ENCODE results near the gene C1QTNF2. TPM values are rescaled to one million over a fixed set of nuclear protein-coding genes. Genes with fewer than 3 reads are reported as not detected.

C1QTNF2 gene
- total and polyA plus RNA-seq, 2 of the 8 experiments (the other 6 are each of a cell fraction or from before 2014, with no cell fraction given), result 1.0 to 2.0 TPM

DNA sequence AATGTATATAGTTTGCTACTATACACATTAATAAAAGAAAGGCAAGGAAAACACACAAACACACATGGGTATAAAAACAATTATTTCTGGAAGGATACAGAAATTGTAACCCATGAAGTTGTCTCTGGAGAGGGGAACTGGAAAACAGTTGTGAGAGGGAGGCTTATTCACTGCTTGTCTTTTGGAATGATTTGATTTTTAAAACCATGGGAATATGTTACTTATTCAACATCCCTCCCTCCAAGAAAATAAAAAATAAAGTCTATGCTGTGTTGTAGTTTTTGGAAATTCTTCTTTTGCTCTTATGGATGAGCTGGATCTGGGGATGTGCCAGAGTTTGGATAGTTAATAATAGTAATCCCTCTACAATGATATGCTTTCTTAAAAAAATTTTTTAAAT lies 6.0 kb upstream of the C1QTNF2 start:
- no peak overlapping the region for H2BK12ac ChIP-seq (ENCODE audit: low read depth, low read length)
- no peaks in the 10 kb centered on the region for H3K9me3 ChIP-seq (ENCODE audit: insufficient read depth in 2 of 2, low read depth in 1 of 2, low read length in 1 of 2)
- H3K4me3 ChIP-seq (ENCODE audit: extremely low read depth in 1 of 4, insufficient read depth in 2 of 4, low read depth in 3 of 4, low read length in 4 of 4), result no peak overlapping the region
- H2BK5ac ChIP-seq (ENCODE audit: low read depth, low read length), result no peak overlapping the region
- no peaks in the 10 kb centered on the region for H3K79me1 ChIP-seq (ENCODE audit: low read depth, low read length)
- no peak overlapping the region for H4K5ac ChIP-seq (ENCODE audit: insufficient read length, low read depth, low read length)
- no peak overlapping the region for H3K14ac ChIP-seq (ENCODE audit: insufficient read length)
- H2BK120ac ChIP-seq (replicated peaks; ENCODE audit: low read depth, low read length), result no peak overlapping the region
- no peaks in the 10 kb centered on the region for H3K79me2 ChIP-seq (ENCODE audit: control insufficient read depth in 1 of 2, insufficient read depth in 2 of 2, low read length in 2 of 2)
- no peak overlapping the region for H3K56ac ChIP-seq (replicated peaks; ENCODE audit: insufficient read length, low read depth, low read length)
- no peak overlapping the region for H3K18ac ChIP-seq (ENCODE audit: extremely low read depth, low read length)
- ChIA-PET POLR2A (ENCODE audit: partially characterized antibody) (interaction anchor here (0.6 kb wide), 1 partner anchor 13 kb away, joined by 3 read pairs; no protein-coding TSS in a partner anchor), CTCF (ENCODE audit: partially characterized antibody) (interaction anchor here (0.6 to 2.9 kb wide), 5 partner anchors 13 to 179 kb away, joined by 3 to 13 read pairs (median 3); no protein-coding TSS in a partner anchor)
- no peaks in the 10 kb centered on the region for H3K27me3 ChIP-seq (replicated peaks in 1 of 4; ENCODE audit: control insufficient read depth in 3 of 4, extremely low read depth in 1 of 4, insufficient read depth in 3 of 4, low read length in 3 of 4)
- DNase-seq (ENCODE audit: low read depth in 1 of 2, low spot score in 2 of 2) (no peak), FAIRE-seq (no peak)
- no peak overlapping the region for H4K8ac ChIP-seq (ENCODE audit: extremely low read depth, insufficient read depth, low read length)
- H2AFZ ChIP-seq (ENCODE audit: low read length), result no peak overlapping the region
- H3K27ac ChIP-seq (ENCODE audit: low read depth, low read length), result no peak overlapping the region
- H3K36me3 ChIP-seq (ENCODE audit: control insufficient read depth in 2 of 4, insufficient read depth in 4 of 4, low read length in 3 of 4), result no peaks in the 10 kb centered on the region
- H2AK5ac ChIP-seq (ENCODE audit: low read depth, low read length), result no peak overlapping the region
- H3K4me1 ChIP-seq (replicated peaks in 1 of 4; ENCODE audit: control insufficient read depth in 3 of 4, insufficient read depth in 4 of 4, low read length in 3 of 4), result no peaks in the 10 kb centered on the region
- H2BK20ac ChIP-seq (ENCODE audit: low read length), result no peak overlapping the region
- TF ChIP-seq, protein P1, sequence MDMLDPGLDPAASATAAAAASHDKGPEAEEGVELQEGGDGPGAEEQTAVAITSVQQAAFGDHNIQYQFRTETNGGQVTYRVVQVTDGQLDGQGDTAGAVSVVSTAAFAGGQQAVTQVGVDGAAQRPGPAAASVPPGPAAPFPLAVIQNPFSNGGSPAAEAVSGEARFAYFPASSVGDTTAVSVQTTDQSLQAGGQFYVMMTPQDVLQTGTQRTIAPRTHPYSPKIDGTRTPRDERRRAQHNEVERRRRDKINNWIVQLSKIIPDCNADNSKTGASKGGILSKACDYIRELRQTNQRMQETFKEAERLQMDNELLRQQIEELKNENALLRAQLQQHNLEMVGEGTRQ (IDR thresholded peaks at IDR 0.05; ENCODE audit: low read length), result no peak
- no peak for TF ChIP-seq SP1 (IDR thresholded peaks at IDR 0.05; ENCODE audit: low read depth, low read length)
- TF ChIP-seq BRCA1 (IDR thresholded peaks at IDR 0.05; ENCODE audit: low read depth, low read length), result no peak
- no peak for TF ChIP-seq FOSL1 (IDR thresholded peaks at IDR 0.05; ENCODE audit: insufficient read depth, low read depth, low read length)
- TF ChIP-seq SAP30 (IDR thresholded peaks at IDR 0.05; ENCODE audit: insufficient read depth, insufficient replicate concordance, low read length), result no peak
- no peak overlapping the region for H3K4ac ChIP-seq (replicated peaks; ENCODE audit: insufficient read length, low read depth, low read length)
- H4K20me1 ChIP-seq (replicated peaks in 1 of 2; ENCODE audit: control insufficient read depth in 1 of 2, insufficient read depth in 2 of 2, low read length in 2 of 2), result no peaks in the 10 kb centered on the region
- H2BK15ac ChIP-seq (ENCODE audit: low read length), result no peak overlapping the region
- no peaks in the 10 kb centered on the region for H3K23me2 ChIP-seq (ENCODE audit: low read depth, low read length)
- H3K4me2 ChIP-seq (ENCODE audit: insufficient read depth in 1 of 2, low read depth in 2 of 2, low read length in 2 of 2), result no peak overlapping the region
- H3K9ac ChIP-seq (replicated peaks in 1 of 4; ENCODE audit: extremely low read depth in 1 of 4, low read depth in 3 of 4, low read length in 3 of 4), result no peak overlapping the region
- no peak overlapping the region for H3K23ac ChIP-seq (ENCODE audit: insufficient read length)
- no peak overlapping the region for H4K91ac ChIP-seq (replicated peaks; ENCODE audit: insufficient read length, low read length)
